HG03439 (cell line): ENCODE data around the gene TTLL9.

Experiments
- ATAC-seq: cut with Tn5 transposase; IDR thresholded peaks from one replicate; pipeline ENCODE4 v1.9.1; 2021; ENCODE audit warnings: mild to moderate bottlenecking, moderate library complexity; ENCODE audit not compliant: unreplicated experiment

TTLL9 gene

DNA sequence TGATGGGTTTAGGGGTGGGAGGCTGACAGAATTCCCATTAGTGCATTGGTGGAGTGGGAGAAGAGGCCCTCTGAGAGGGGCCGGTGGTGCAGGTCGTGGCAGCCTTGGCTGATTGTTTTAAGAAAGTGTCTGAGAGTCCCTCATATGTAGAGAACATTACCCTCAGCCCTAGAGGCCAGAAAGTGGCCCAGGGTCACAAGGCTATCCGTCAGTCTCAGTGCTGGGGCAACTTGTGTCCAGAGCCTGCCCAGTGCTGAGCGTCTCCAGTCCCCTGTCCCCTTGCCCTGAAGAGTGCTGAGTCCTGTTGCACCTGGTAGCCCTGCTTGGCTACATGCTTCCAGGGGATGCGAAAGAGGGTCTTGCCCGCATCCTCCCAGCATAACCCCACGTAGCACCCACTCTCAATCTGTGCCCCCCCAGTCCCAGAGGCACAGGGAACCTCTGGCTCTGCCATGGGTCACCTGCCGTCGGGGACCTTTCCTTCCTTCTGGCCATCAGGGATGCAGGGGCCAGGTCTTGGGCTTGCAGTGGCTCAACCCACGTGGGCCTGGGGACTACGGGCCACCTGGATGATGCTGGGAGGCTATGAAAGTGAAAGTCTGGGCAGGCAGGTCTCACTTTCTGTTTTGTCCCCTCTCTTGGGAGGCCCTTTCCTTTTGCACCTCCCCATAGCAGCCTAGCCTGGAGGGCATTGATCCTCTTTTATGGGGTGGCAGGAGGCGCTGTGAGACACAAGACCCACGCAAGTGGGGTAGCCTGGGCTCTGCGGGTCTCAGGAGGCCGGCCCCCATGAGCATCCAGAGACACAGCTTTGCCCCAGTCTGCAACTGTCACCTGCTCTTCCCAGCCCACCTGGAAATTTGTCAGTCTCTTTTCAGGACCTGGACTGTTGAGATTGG is 12.3 kb upstream of the TTLL9 start:
- ATAC-seq: no peak

DNA sequence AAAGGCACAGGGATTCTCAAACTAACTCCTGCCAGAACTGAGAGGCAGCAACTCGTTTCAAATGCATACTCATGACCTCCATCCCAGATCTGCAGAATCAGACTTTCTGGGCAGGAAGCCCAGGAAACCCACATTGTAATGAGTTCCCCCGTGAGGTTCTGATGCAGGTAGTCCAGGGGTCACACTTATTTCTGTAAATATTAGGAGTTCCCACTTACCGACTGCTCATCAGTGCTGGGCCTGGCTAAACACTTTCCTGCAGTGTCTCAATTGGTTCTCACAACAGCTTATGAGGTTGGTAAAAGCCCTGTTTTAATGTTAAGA is 11.7 kb upstream of the TTLL9 start:
- no peak for ATAC-seq

DNA sequence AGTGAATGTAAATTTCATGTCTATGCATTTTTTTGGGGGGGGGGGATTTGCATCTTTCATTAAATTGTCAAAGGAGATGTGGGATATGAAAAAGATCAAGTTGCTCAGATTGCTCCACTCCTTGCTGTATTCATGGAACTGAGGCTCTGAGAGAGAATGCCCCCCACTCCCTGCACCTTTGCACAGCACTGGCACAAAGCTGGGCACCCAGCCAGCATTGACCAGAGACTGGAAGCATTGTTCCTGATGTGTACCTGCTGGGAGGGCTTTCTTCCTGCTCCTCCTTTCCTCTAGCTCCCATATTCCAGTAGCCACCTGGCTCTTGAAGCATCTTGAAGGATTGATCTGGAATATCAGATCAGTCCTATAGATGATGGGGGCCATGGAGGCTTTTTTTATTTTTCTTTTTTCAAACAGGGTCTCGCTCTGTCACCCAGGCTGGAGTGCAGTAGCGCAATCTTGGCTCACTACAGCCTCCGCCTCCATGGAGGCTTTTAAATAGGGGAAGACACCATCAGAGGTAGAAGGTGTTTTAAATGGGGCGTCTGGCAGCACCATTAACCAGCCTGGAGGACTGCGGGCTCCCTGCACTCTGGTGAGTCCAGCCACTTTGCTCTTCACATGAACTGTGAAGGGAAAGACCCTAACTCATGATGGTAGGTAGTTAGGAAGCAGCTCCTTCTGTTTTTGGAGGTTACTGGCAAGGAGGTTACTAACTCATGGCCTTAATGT is 11.0 kb upstream of the TTLL9 start:
- ATAC-seq: no peak

GRCh38 chr20:31859998-31860380 is 10.4 kb upstream of the TTLL9 start:
- no peak for ATAC-seq

DNA sequence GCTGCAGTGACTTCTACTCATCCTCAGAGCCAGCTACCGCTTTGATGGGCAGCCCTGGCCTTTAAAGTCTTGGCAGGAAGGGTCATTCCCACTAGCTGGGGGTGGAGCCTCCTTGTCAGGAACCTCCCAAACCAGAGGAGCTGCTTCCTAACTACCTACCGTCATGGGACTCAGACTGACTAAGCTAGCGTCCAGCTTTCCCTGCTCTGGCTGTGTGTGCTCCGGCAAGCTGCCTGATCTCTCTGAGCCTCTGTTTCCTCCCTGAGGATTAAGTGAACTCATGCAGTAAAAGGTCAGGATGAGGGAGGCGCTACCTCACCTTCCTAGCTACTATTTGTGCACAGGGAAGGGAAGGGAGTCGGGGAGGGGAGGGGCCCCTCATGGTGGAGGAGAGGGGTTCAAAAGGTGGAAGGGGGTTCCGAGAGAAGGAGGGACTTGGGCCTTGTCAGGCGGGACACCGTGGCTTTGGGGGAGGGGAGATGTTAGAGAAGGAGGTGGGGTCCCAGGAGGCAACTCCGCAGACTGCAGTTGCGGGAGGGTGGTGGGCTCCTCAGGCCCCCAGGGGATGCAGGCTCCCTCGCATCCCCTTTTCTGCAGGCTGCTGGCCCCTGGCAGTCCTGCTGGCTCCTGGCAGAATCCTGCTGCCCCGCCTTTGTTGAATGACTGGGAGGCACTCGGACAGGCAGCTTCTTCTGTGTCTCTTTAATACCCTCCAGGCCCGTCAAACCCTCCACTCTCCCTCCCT is 9.9 kb upstream of the TTLL9 start:
- ATAC-seq: no peak

- ATAC-seq: no peak
Observed at GRCh38 chr20:31861135-31861384, 9.4 kb upstream of the TTLL9 start.

GRCh38 chr20:31861385-31862156 is 8.9 kb upstream of the TTLL9 start:
- no peak for ATAC-seq

- ATAC-seq: no peak
Observed at GRCh38 chr20:31862157-31862470, 8.3 kb upstream of the TTLL9 start.

- no peak for ATAC-seq
Observed at GRCh38 chr20:31862506-31862905, 7.9 kb upstream of the TTLL9 start.

GRCh38 chr20:31863296-31864085 is 6.9 kb upstream of the TTLL9 start:
- no peak for ATAC-seq

DNA sequence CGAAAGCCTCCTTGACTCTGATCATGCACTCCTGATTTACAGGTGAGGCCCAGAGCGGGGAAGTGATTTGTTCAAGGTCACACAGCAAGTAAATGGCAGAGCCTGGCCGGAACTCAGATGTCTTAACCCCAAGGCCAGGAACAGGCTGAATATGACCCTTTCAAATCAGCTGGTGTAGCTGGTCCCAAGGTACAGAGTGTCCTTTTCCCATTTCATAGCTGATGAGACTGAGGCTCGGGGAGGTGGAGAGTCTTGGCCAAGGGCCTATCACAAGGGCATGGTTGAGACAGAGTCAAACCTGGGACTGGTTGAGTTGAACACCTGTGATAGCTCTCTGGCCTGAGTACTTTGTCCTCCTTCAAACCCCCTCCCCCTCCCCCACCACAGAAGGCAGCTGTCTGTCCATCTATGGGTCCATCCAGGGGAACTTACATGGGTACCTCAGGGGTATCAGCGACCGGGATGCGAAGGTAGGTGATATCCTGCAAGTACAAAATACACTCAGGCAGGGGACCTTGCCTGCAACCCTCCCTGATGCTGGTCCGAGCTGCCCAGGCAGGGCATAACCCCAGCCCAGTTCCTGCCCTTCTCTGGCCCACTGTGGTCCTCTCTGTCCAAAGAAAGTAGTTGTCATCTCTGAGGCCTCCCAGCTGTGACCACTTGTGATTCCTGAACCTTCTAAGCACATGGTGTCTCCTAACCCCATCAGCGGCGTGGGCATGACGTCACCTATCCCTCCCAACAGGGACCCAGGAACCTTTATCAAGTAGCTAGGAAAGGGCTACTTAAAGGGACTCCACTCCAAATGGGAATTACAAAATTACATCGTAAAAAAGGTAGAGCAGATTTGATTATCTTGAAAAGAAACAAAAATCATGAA is 5.7 kb upstream of the TTLL9 start:
- no peak for ATAC-seq

DNA sequence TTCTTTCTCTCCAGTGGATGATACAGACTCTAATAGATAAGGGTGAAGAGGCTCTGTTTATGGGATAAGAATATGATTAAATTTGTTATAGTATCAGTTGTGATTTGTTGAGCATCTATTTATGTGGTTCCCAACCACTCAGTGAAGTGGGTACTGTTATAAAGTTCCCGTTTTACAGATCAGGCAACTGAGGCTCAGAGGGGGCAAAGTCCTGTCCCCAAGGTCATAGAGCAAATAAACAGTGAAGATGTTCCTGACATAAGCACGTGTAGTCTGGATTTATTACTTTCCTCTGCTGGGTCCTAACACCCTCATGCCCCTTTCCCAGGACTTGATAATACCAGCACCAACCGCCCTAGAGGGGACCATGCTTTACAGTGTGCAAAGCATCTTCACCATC is 4.2 kb upstream of the TTLL9 start:
- ATAC-seq: no peak

DNA sequence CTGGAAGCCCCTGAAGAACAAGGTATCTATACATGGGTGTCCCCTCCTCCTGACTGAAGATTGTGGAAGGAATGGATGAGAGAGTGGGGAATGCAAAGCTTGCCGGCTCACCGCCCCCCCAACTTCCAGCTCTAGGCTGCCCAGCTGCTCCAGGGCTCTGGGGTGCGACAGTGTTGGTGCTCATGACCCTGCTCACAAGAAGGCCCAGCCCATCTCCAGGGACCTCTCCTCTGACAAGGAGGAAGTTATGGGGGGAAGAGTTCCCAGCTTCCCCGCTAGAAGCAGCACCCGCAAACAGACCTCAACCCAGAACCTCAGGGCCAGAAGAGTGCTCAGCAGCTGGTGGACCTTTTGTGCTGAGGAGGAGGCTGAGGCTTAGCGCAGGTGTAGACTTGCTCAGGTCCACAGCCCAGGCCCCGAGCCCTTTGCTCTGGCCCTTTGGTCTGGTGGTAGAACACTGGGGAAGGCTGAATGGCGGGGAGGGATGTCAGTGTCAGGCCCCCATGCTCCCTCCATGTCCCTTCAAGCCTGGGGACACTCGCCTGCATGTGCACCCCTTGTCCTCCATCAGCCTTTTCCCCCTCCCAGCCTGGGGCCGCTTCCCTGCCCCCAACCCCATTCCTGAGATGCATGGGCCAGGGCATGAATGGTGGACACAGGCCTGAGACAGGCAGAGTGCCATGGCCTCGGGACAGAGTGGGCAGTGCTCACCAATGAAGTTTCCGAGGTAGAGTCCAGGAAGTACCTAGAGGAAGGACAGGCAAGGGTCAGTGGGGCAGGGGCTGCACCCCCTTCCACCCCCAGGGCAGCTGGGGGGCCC is 1.4 kb upstream of the TTLL9 start:
- ATAC-seq: no peak

GRCh38 chr20:31869673-31869941 is 827 bp upstream of the TTLL9 start:
- no peak for ATAC-seq

DNA sequence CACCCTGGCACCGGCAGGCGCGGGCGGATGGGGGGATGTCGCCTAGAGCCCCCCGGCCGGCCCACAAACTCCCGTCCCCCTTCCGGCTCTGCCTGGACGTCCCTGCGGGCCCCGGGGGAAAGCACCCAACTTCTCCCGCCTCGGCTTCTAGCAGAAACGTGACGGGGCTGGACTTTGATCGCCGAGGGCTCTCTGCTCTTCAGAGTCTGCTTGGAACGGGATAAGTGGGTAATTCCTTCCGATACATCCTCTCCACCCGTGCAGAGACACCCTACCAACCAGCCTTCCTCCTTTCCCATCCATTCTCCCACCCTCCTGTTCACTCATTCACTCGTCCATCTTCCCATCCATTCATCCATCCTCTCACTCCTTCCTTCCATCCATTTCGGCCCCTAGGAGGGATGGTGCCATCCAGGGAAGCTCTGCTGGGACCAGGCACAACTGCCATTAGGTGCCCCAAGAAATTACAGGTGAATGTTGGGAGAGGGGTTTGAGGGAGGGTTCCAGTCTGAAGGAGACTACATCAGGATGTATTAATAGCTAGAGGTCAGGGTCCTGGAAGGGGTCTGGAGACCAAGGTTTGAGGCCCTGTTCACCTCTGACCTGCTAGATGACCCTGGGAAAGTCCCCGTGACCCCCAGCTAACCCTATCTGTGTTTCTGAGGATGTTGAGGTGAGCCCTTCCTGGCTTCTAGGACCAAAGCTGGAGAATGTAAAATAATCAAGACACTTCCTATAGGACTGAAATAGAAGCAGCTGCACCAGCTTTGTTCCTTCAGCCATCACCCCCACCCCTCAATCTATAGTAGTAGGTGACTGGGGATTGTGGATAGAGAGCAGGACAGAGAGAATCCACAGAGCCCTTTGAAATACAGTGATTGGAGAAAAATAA is 538 bp downstream of the TTLL9 start:
- ATAC-seq: no peak

DNA sequence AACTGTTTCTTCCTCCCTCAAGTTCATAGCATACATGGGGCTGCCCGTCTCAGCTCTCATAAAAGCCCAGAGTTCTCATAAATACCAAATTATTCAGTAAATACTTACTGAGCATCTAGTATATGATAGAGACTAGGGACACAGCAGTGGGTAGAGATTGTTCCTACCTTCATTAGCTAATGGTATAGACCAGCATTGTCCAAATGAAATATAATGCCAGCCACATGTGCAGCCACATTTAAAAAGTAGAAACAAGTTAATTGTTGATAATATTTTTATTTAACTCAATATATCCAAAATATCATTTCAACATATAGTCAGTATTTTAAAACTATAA is 1.2 kb downstream of the TTLL9 start:
- no peak for ATAC-seq

GRCh38 chr20:31872406-31872805 is 2.0 kb downstream of the TTLL9 start:
- ATAC-seq: no peak

GRCh38 chr20:31875671-31876070 is 5.2 kb downstream of the TTLL9 start:
- ATAC-seq: no peak
